ENCODE measurements around the gene PCDH9. TPM values are rescaled to one million over a fixed set of nuclear protein-coding genes. Genes with fewer than 3 reads are reported as not detected.
A peak's percentile ranks its signal among the peaks of the same experiment; 100 is the strongest.

The PCDH9 gene
- total and polyA plus RNA-seq, 2 of the 4 experiments (the other 2 are of a cell fraction): 2.2 to 10.2 TPM

- Histone ChIP-seq H4K5ac (ENCODE audit: low read depth, low read length) (no peak overlapping the region), H4K8ac (ENCODE audit: low read depth in 2 of 2, low read length in 2 of 2) (no peak overlapping the region), H3K9ac (ENCODE audit: low read depth, low read length) (no peak overlapping the region), H2BK20ac (ENCODE audit: low read depth, low read length) (no peak overlapping the region), H3K9me3 (ENCODE audit: control insufficient read depth, insufficient read depth, low read length) (no peaks in the 10 kb centered on the region), H3K4me2 (ENCODE audit: low read depth, low read length) (no peak overlapping the region), H3K18ac (ENCODE audit: low read depth, low read length) (no peak overlapping the region), H2BK120ac (ENCODE audit: low read depth, low read length) (no peak overlapping the region), H3K36me3 (ENCODE audit: control insufficient read depth, insufficient read depth, low read length) (no peaks in the 10 kb centered on the region), H3K23ac (ENCODE audit: low read depth, low read length) (no peak overlapping the region), H3K27ac (ENCODE audit: insufficient read depth, low read length) (no peak overlapping the region), H3K4me1 (ENCODE audit: control insufficient read depth, insufficient read depth, low read length) (no peaks in the 10 kb centered on the region; the same call in 1 of the 2 replicates), H3K14ac (replicated peaks; ENCODE audit: low read depth, low read length) (0 out of 2 replicates have a peak overlapping the region, but pooled peaks have one; percentile 29), H2BK5ac (ENCODE audit: low read depth, low read length, poor library complexity, severe bottlenecking) (no peak overlapping the region), H4K20me1 (ENCODE audit: insufficient read depth, low read length) (no peaks in the 10 kb centered on the region), H2BK15ac (ENCODE audit: low read depth, low read length) (no peak overlapping the region), H3K79me1 (ENCODE audit: low read depth in 1 of 2, low read length in 2 of 2) (no peaks in the 10 kb centered on the region), H2AK5ac (ENCODE audit: low read depth, low read length) (no peak overlapping the region), H3K4me3 (ENCODE audit: insufficient read depth, low read depth, low read length) (no peak overlapping the region), H3K9me1 (ENCODE audit: insufficient read depth, low read length) (no peaks in the 10 kb centered on the region), H2AFZ (replicated peaks; ENCODE audit: low read length, poor library complexity) (no peak overlapping the region), H4K91ac (ENCODE audit: insufficient read depth, low read depth, low read length) (no peak overlapping the region), H3K27me3 (ENCODE audit: control insufficient read depth, insufficient read depth, low read length) (no peaks in the 10 kb centered on the region), H3K56ac (ENCODE audit: extremely low read depth, insufficient read depth, low read length) (no peak overlapping the region), H2AK9ac (replicated peaks; ENCODE audit: low read depth, low read length, poor library complexity) (no peak overlapping the region), H3K4ac (ENCODE audit: low read depth, low read length) (no peak overlapping the region)
- CTCF ChIA-PET: interaction anchor here (1.0 kb wide), 1 partner anchor 13 kb away, joined by 4 read pairs; no protein-coding TSS in a partner anchor
- in situ Hi-C loops (cut with MboI; ENCODE audit: low sequenced_read_pairs) (no loop called here), intact Hi-C loops (cut with micrococcal nuclease) (loop anchor here (10.0 kb wide), 1 partner anchor 823 kb away; no protein-coding TSS in a partner anchor), dilution Hi-C loops (cut with HindIII; ENCODE audit: low sequenced_read_pairs, unreplicated experiment) (no loop called here)
- DNase-seq (no peak), ATAC-seq (ENCODE audit: low read depth) (no peak)
- POLR2A ChIA-PET (ENCODE audit: unreplicated experiment): no interaction called here
- WGBS, 2 experiments (ENCODE audit: extremely low coverage in 2 of 2, insufficient read length in 1 of 2): no CpG with 5 or more reads among the region's 1 CpG
- no TSS peak for BruUV-seq (replicated peaks)
- TF ChIP-seq MAFK (IDR thresholded peaks at IDR 0.05; ENCODE audit: low read depth, low read length): no peak
- no peak for TF ChIP-seq MXI1 (IDR thresholded peaks at IDR 0.05; ENCODE audit: borderline replicate concordance, low read depth, low read length)
- no peak for TF ChIP-seq MAZ (IDR thresholded peaks at IDR 0.05; ENCODE audit: borderline replicate concordance, low read depth, low read length)
- TF ChIP-seq FOS (IDR thresholded peaks at IDR 0.05; ENCODE audit: low read depth, low read length): no peak
These were observed 828.1 kb downstream of the PCDH9 start for GRCh38 chr13:66402066-66402465.

Measured in IMR-90 (cell line).